GM23248 (cell line): ENCODE measurements around the gene LAMTOR1.

ENCODE experiments used
- EZH2 ChIP-seq: fragments of 200-600 bp; sonication (generic); IDR thresholded peaks from 2 replicates; pipeline ENCODE4 v1.6.1; 2018; ENCODE audit warnings: antibody characterized with exemption, mild to moderate bottlenecking; ENCODE audit not compliant: insufficient read depth, poor library complexity, severe bottlenecking
- EZH2phosphoT487 ChIP-seq: fragments of 200-600 bp; sonication (generic); IDR thresholded peaks from 2 replicates; pipeline ENCODE4 v1.6.1; 2018; ENCODE audit warnings: antibody characterized with exemption, moderate library complexity, mild to moderate bottlenecking, low read depth; ENCODE audit not compliant: insufficient read depth

DNA sequence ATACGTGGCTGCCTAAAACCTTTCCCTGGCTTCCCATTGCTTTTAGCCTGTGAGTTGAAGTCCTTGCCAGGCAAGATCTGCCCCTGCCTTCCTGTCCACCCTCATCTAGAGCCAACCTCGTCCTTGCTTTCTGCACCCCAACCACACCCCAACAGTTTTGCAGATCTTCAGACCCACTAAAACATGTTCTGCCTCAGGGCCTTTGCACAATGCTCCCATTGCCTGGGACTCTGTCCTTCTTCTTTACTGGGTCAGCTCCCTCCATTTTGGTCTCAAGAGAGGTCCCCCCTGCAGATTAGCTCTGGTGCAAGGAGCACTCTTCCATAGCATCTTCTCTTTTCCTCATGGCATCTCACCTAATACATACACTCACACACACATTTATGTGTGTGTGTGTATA lies 17.8 kb upstream of the LAMTOR1 start:
- no peak for TF ChIP-seq EZH2
- TF ChIP-seq EZH2phosphoT487 = no peak
